GM21526 (cell line): ENCODE results near the gene REN.

Experiments used
- ATAC-seq: cut with Tn5 transposase; IDR thresholded peaks from one replicate; pipeline ENCODE4 v1.9.1; 2021; ENCODE audit warnings: moderate library complexity; ENCODE audit not compliant: unreplicated experiment, low FRiP score

Gene REN

DNA sequence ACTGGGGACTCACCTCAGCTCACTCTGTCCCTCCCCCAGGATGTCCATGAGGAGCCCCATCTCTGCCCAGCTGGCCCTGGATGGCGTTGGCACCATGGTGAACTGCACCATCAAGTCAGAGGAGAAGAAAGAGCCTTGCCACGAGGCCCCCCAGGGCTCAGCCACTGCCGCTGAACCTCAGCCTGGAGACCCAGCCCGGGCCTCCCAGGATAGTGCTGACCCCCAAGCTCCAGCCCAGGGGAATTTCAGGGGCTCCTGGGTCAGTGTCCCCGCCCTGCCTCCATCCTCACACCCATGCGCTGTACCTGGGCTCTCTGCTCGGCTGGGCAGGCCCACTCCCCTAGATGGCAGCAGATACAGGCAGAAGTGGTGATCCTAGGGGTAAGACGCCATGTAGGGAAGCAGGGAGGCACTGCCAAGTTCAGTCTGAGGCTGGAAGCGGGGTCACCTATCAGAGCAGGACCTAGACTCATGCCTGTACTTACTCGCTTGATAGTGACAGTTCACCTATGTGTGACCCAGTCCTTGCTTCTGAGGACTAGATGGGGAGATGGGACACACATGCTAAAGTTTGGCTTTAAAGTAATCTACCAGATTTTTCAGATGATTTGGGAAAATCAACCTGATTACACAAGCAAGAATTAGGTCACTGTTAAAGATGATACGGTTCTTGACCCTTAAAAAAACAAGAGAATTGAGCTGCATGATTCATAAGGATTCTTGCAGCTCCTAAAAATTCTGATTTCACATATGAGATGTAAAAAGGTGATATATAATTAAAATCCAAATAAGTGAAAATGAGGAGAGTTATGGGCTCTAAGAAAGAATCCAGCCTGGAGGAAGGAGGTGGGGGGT is 53.0 kb downstream of the REN start:
- no peak for ATAC-seq

- no peak for ATAC-seq
Measured at GRCh38 chr1:204110894-204111633, 55.1 kb downstream of the REN start.

DNA sequence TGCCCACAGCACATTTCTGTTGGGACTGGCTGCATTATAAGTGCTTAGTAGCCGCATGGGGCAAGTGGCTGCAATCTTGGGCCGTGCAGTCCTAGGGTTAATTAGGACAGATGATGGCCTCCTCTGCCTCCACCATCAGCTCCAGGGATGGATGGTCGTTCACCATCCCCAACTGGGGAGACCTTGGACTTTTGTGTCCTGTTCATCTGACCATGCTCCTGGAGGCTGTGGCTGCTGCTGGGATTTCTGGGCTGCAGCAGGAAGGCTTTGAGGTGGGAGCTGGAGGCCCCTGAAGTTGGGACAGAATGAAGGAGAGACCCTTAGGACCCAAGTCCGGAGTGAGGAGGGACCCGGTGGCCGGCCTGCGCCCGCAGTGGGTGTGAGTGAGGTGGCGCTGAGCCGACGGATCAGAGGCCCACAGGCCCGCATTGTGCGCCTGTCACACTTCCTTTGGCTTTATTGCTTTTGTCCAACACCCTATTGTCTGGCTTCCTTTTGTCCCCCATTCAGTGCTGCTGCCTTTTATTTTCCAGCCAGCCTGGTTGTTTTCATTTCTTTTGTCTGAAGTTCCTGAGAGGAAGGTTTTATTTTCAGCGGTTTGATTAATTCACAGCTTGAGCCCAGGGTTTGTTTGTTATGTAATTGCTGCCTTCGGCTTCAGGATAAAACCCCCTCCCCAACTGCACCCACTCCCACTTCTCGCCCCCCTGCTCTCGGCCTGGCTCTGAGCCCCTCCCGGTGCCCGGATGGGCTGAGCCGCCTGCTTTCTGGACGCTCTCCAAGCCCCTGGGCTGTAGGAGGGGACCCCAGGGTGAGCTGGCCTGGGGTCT is 57.6 kb downstream of the REN start:
- no peak for ATAC-seq

DNA sequence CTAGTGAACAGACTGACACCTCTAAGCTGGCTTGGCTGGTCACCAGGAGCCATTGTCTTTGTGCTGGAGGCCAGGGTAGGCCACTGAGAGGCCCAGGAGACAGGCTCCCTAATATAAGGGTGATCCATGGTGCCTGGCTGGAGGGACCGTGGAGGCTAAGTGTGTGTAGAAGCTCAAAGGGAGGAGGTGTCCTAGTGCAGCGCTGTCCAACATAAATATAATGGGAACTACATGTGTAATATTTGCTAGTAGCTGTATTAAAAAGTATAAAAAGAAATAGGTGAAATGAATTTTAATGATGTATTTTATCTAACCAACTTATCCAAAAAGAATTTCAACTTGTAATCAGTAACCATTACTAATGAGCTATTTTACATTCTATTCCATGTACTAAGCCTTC is 58.2 kb downstream of the REN start:
- no peak for ATAC-seq

DNA sequence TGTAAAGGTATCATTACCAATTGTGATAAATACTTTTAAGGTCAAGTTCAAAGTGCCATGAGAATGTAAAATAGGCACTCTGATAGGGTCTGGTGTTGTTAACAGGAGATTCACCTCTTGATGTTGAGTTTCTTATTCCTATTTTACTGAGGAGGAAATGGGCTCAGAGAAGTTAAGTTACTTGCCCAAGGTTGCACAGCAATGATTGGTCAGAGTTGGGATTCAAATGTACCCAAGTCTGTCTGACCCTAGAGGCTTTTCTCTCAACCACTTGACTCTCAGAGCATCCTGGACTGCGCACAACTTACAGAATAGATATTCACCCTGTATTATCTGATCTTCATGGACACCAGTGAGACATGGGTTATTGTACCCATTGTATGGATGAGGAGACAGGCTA is 59.3 kb downstream of the REN start:
- ATAC-seq: no peak

- ATAC-seq: no peak
Measured at GRCh38 chr1:204105131-204105515, 61.0 kb downstream of the REN start.
